Liver (tissue), 9 donors: ENCODE measurements around the gene THRB. TPM values are rescaled to one million over a fixed set of nuclear protein-coding genes. Genes with fewer than 3 reads are reported as not detected.

Experiments used
- DNase-seq: peaks from one replicate; pipeline ENCODE4 v3.0.0-alpha.2; 2017; ENCODE audit warnings: low spot score
- H3K27ac ChIP-seq, 2 donors: one replicate each; pipeline ENCODE4 v1.7.0; 2013; ENCODE audit warnings: inconsistent platforms in 2 of 2, low read length in 2 of 2, control low read depth in 1 of 2, low read depth in 1 of 2, mild to moderate bottlenecking in 1 of 2
- H3K27me3 ChIP-seq, 4 donors: one replicate each; pipeline versions ENCODE4 v1.6.1 to v1.7.0; 2013; ENCODE audit warnings: low read length in 3 of 4, inconsistent platforms in 1 of 4, mild to moderate bottlenecking in 1 of 4, moderate library complexity in 1 of 4; ENCODE audit not compliant: control insufficient read depth in 4 of 4, insufficient read depth in 4 of 4
- H3K36me3 ChIP-seq, 4 donors: one replicate each; pipeline versions ENCODE4 v1.6.1 to v1.7.0; 2013; ENCODE audit warnings: low read length in 3 of 4, mild to moderate bottlenecking in 3 of 4, low read depth in 1 of 4, moderate library complexity in 1 of 4; ENCODE audit not compliant: control insufficient read depth in 4 of 4, insufficient read depth in 3 of 4
- H3K4me1 ChIP-seq, 4 donors: one replicate each; pipeline versions ENCODE4 v1.6.1 to v1.7.0; 2013; ENCODE audit warnings: low read length in 3 of 4, mild to moderate bottlenecking in 3 of 4, moderate library complexity in 1 of 4; ENCODE audit not compliant: control insufficient read depth in 4 of 4, insufficient read depth in 4 of 4
- H3K4me3 ChIP-seq, 3 donors: one replicate each; pipeline versions ENCODE4 v1.6.1 to v1.7.0; 2013; ENCODE audit warnings: low read length in 3 of 3, control low read depth in 1 of 3, low read depth in 1 of 3, mild to moderate bottlenecking in 1 of 3
- H3K9ac ChIP-seq, 2 donors: one replicate each; pipeline ENCODE4 v1.7.0; 2013; ENCODE audit warnings: low read length in 2 of 2, mild to moderate bottlenecking in 2 of 2, moderate library complexity in 2 of 2, control low read depth in 1 of 2, low read depth in 1 of 2
- H3K9me3 ChIP-seq, 4 donors: one replicate each; pipeline versions ENCODE4 v1.6.1 to v1.7.0; 2013; ENCODE audit warnings: low read length in 3 of 4; ENCODE audit not compliant: control insufficient read depth in 4 of 4
- ATF3 ChIP-seq: IDR thresholded peaks from 2 replicates; pipeline ENCODE4 v1.6.1; 2016; ENCODE audit warnings: antibody characterized with exemption
- FOXA1 ChIP-seq: IDR thresholded peaks from 2 replicates; pipeline ENCODE4 v1.6.1; 2016; ENCODE audit warnings: antibody characterized with exemption
- GABPA ChIP-seq, 2 donors: IDR thresholded peaks in 1 of 2; conservative IDR thresholded peaks in 1 of 2; 2 replicates each; pipeline ENCODE4 v1.6.1; 2016; ENCODE audit warnings: antibody characterized with exemption in 2 of 2, mild to moderate bottlenecking in 1 of 2, moderate library complexity in 1 of 2
- HNF4A ChIP-seq, 2 donors: conservative IDR thresholded peaks; 2 replicates each; pipeline ENCODE4 v1.6.1; 2016; ENCODE audit warnings: antibody characterized with exemption in 2 of 2, mild to moderate bottlenecking in 2 of 2
- JUND ChIP-seq, 2 donors: IDR thresholded peaks; 2 replicates each; pipeline ENCODE4 v1.6.1; 2016; ENCODE audit warnings: antibody characterized with exemption in 2 of 2
- MAX ChIP-seq: IDR thresholded peaks from 2 replicates; pipeline ENCODE4 v1.6.1; 2016; ENCODE audit warnings: antibody characterized with exemption
- NR2F2 ChIP-seq: IDR thresholded peaks from 2 replicates; pipeline ENCODE4 v1.6.1; 2016; ENCODE audit warnings: antibody characterized with exemption
- RAD21 ChIP-seq, 2 donors: IDR thresholded peaks; 2 replicates each; pipeline ENCODE4 v1.6.1; 2016; ENCODE audit warnings: antibody characterized with exemption in 2 of 2, mild to moderate bottlenecking in 2 of 2
- REST ChIP-seq: IDR thresholded peaks from 2 replicates; pipeline ENCODE4 v1.6.1; 2016; ENCODE audit warnings: antibody characterized with exemption, mild to moderate bottlenecking
- RXRA ChIP-seq, 2 donors: IDR thresholded peaks; 2 replicates each; pipeline ENCODE4 v1.6.1; 2017 to 2018; ENCODE audit warnings: antibody characterized with exemption in 2 of 2, mild to moderate bottlenecking in 1 of 2
- YY1 ChIP-seq: IDR thresholded peaks from 2 replicates; pipeline ENCODE4 v1.6.1; 2016; ENCODE audit warnings: antibody characterized with exemption, mild to moderate bottlenecking
- ZBTB33 ChIP-seq: IDR thresholded peaks from 2 replicates; pipeline ENCODE4 v1.6.1; 2016; ENCODE audit warnings: antibody characterized with exemption
- WGBS: extraction: QIAGEN DNeasy Blood & Tissue Kit; methylation state at CpG from one replicate; pipeline ENCODE4 v1.1.7; 2013; 5-methylcytosine and 5-hydroxymethylcytosine counted together
- polyA plus RNA-seq, 2 donors: library from polyadenylated mRNA; stranded (reverse) in 1 of 2; unstranded in 1 of 2; fragments of 200-250 nt in 1 of 2; fragments of >200 nt in 1 of 2; fragmentation: Nextera tagmentation in 1 of 2; extraction: Ambion mirVana in 1 of 2; gene quantifications; one replicate each; pipeline versions ENCODE4 v1.2.1 to v1.2.3, GENCODE V29; 2013 to 2015
- total RNA-seq, 2 donors: library from RNA; depleted of rRNA; stranded (reverse); fragments of >200 nt; gene quantifications; one replicate each; pipeline ENCODE4 v1.2.3, GENCODE V29; 2014
- donor health status: healthy.
- donor health status: healthy.
- donor health status: healthy.
- donor health status: healthy.
- donor health status: healthy.

THRB gene
- total and polyA plus RNA-seq, 4 donors = 5.9 to 23.9 (median 9.3) TPM

GRCh38 chr3:24354230-24354629 lies 140.4 kb downstream of the THRB start:
- Histone ChIP-seq H3K9ac (no peak overlapping the region), H3K36me3 (no peaks in the 10 kb centered on the region), H3K27me3 (no peaks in the 10 kb centered on the region), H3K4me3 (no peak overlapping the region), H3K4me1 (peaks cover 0 to 31% (median 7%) of the 10 kb centered on the region in 4 donors), H3K27ac (peak overlapping the region in 1 of 2 donors; percentile 14), H3K9me3 (no peaks in the 10 kb centered on the region)
- DNase-seq = no peak
- TF ChIP-seq NR2F2 = no peak
- peak in 1 of 2 donors; percentile 37 for TF ChIP-seq JUND (IDR thresholded peaks at IDR 0.05)
- TF ChIP-seq RXRA (IDR thresholded peaks at IDR 0.05) = peak in 1 of 2 donors; percentile 65
- peak; percentile 32 for TF ChIP-seq YY1
- no peak for TF ChIP-seq ATF3
- TF ChIP-seq FOXA1 = no peak
- TF ChIP-seq MAX = no peak
- TF ChIP-seq HNF4A (conservative IDR thresholded peaks at IDR 0.05) = peak; percentile 24 to 67
- no peak for TF ChIP-seq GABPA (IDR thresholded peaks at IDR 0.05 in 1 of 2, conservative IDR thresholded peaks at IDR 0.05 in 1 of 2)
- TF ChIP-seq ZBTB33 = no peak

- no peak overlapping the region for H3K4me3 ChIP-seq
- no peak for TF ChIP-seq RAD21 (IDR thresholded peaks at IDR 0.05)
- TF ChIP-seq JUND (IDR thresholded peaks at IDR 0.05) = no peak
- no peak for TF ChIP-seq REST
- no peak for TF ChIP-seq RXRA (IDR thresholded peaks at IDR 0.05)
- no peak for TF ChIP-seq GABPA (IDR thresholded peaks at IDR 0.05 in 1 of 2, conservative IDR thresholded peaks at IDR 0.05 in 1 of 2)
- 76% methylated on average over 3 of the region's 3 CpGs for WGBS
- H3K9me3 ChIP-seq = no peaks in the 10 kb centered on the region
- H3K4me1 ChIP-seq = peaks cover 0 to 29% (median 7%) of the 10 kb centered on the region in 4 donors
- no peak overlapping the region for H3K27ac ChIP-seq
- no peaks in the 10 kb centered on the region for H3K36me3 ChIP-seq
- DNase-seq = no peak
- no peak overlapping the region for H3K9ac ChIP-seq
- no peaks in the 10 kb centered on the region for H3K27me3 ChIP-seq
Observed at GRCh38 chr3:24352893-24353553, 141.6 kb downstream of the THRB start.
